ENCODE measurements around the gene AXIN1.

GRCh38 chr16:375212-375611 lies 22.7 kb upstream of the AXIN1 start:
- no peak for TF ChIP-seq CTCF (conservative IDR thresholded peaks at IDR 0.05 in 1 of 2, IDR thresholded peaks at IDR 0.05 in 1 of 2; ENCODE audit: low read depth in 1 of 2, low read length in 2 of 2)
- TF ChIP-seq EZH2 (IDR thresholded peaks at IDR 0.05; ENCODE audit: low read length, missing control alignments), result no peak
